Esophagus (tissue), 2 donors: ENCODE data around the gene SLC38A2. TPM values are rescaled to one million over a fixed set of nuclear protein-coding genes. Genes with fewer than 3 reads are reported as not detected.

Experiments used
- H3K27ac ChIP-seq, 2 donors: one replicate each; pipeline ENCODE4 v1.5.1; 2013; ENCODE audit warnings: low read depth in 2 of 2, mild to moderate bottlenecking in 2 of 2, inconsistent platforms in 1 of 2, low read length in 1 of 2, moderate library complexity in 1 of 2
- H3K27me3 ChIP-seq, 2 donors: one replicate each; pipeline ENCODE4 v1.6.1; 2013; ENCODE audit warnings: low read length in 2 of 2, control low read depth in 1 of 2, mild to moderate bottlenecking in 1 of 2; ENCODE audit not compliant: insufficient read depth in 2 of 2, control insufficient read depth in 1 of 2
- H3K36me3 ChIP-seq, 2 donors: one replicate each; pipeline ENCODE4 v1.6.1; 2013; ENCODE audit warnings: low read length in 1 of 2; ENCODE audit not compliant: control insufficient read depth in 2 of 2, insufficient read depth in 2 of 2
- H3K4me1 ChIP-seq, 2 donors: one replicate each; pipeline ENCODE4 v1.6.1; 2013; ENCODE audit warnings: low read length in 1 of 2; ENCODE audit not compliant: control insufficient read depth in 2 of 2, insufficient read depth in 2 of 2
- H3K4me3 ChIP-seq, 2 donors: one replicate each; pipeline ENCODE4 v1.5.1; 2013; ENCODE audit warnings: low read length in 2 of 2, mild to moderate bottlenecking in 2 of 2, low read depth in 1 of 2, moderate library complexity in 1 of 2
- H3K9me3 ChIP-seq, 2 donors: one replicate each; pipeline ENCODE4 v1.6.1; 2013; ENCODE audit warnings: mild to moderate bottlenecking in 2 of 2, low read depth in 1 of 2, low read length in 1 of 2, moderate library complexity in 1 of 2; ENCODE audit not compliant: control insufficient read depth in 2 of 2, insufficient read depth in 1 of 2
- WGBS, 2 donors: extraction: QIAGEN DNeasy Blood & Tissue Kit; methylation state at CpG; one replicate each; pipeline ENCODE4 v1.1.7; 2013; 5-methylcytosine and 5-hydroxymethylcytosine counted together
- polyA plus RNA-seq, 2 donors: library from polyadenylated mRNA; stranded (reverse); fragments of 200-250 nt; gene quantifications; one replicate each; pipeline ENCODE4 v1.2.3, GENCODE V29; 2013
- donor health status: healthy with polysubstance abuse.
- donor health status: Bipolar disorder and iron deficiency.

The SLC38A2 gene
- polyA plus RNA-seq, 2 donors = 80.2 to 82.8 TPM

DNA sequence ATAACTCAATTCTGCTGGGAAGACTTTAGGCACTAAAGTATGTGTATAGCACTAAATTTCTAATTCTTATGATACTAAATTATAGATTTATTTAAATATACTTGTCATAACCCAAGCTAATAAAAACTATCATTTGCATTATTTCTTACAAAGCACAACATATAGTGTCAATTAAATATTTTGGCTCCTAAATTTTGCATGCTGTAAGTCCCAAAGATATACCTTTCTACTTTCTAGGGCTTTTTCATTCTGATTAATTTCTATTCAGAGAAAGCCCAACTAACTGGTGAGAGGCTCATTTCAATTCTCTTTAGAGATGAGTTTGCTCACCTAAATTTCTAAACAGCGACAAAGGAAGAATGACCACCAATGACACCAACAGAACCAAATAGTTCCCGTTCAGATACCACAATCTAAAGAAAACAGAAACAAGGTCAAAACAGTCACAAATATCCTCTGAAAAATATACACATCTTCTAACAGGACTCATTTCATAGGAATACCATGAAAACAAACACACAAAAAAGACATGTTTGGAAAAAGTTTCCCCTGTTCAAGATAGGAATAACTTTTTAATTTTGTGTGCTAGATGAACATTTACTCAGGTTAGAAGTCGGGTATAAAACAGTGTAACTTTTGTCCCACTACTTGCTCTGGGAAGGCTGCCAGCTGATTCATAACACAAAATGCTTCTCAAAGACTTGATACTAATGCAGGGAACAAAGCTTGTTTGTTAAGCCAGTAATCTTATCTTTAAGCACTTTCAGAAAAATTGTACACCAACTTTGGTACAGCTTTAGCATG, 7.6 kb downstream of the SLC38A2 start:
- 29 to 35% methylated on average over 3 of the region's 3 CpGs for WGBS, 2 donors
- no peak overlapping the region for H3K4me3 ChIP-seq
- peaks cover 8% of the 10 kb centered on the region in 2 donors for H3K36me3 ChIP-seq
- peaks cover 0 to 2% of the 10 kb centered on the region in 2 donors for H3K4me1 ChIP-seq
- no peaks in the 10 kb centered on the region for H3K9me3 ChIP-seq
- H3K27ac ChIP-seq = no peak overlapping the region
- H3K27me3 ChIP-seq = no peaks in the 10 kb centered on the region

DNA sequence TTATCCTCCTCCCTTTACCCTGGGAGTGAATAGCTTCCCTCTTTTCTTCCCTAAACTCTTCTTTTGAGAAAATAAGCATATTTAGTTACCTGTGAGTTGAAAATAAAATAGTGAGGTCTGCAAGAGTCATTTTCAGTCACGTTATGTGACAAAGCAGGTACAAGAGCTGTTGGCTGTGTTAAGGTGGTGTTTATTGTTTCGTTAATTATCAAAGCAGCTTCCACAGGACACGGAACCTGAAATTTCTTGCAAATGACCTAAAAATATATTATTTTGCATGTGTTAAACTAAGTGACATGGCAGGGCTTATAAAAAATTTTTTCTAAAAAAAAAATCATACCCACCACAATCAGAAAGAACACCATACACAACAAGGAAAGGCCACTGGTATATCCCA, 8.3 kb downstream of the SLC38A2 start:
- Histone ChIP-seq H3K4me1 (peaks cover 0 to 2% of the 10 kb centered on the region in 2 donors), H3K27me3 (no peaks in the 10 kb centered on the region), H3K36me3 (peaks cover 11 to 12% of the 10 kb centered on the region in 2 donors), H3K4me3 (no peak overlapping the region), H3K27ac (no peak overlapping the region), H3K9me3 (no peaks in the 10 kb centered on the region)
- 64 to 77% methylated on average over 3 of the region's 3 CpGs for WGBS, 2 donors

DNA sequence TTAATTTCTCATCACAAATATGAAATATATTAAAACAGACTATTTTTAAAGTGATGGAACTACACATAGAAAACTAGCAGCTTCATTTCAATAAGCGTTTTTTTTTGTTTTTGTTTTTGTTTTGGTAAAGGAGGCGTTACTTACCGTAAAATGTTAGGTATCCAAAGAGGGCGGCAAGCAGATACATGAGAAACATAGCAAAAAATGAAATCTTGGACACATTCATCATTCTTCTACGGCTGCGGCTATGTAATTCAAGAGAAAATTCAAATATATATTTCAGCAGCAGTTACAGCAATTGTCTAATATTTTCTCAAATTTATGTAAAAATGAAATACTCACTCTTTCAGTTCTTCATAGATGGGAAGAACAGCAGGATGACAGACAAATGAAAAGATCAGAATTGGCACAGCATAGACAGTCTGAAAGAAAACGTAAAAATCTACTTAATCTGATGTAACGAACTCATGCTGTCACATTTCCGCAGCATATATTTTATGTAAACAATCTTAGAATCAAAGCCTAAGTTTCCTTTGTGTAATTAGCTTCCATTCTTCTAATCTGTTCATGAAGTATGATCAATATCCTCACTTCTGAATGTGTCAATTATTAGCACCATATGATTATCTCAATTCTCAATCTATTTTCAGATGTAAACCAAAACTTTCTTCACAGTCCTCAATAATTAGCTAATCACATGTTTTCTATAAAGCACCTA, 8.8 kb downstream of the SLC38A2 start:
- H3K27ac ChIP-seq = no peak overlapping the region
- peaks cover 0 to 2% of the 10 kb centered on the region in 2 donors for H3K4me1 ChIP-seq
- no peaks in the 10 kb centered on the region for H3K9me3 ChIP-seq
- H3K27me3 ChIP-seq = no peaks in the 10 kb centered on the region
- H3K4me3 ChIP-seq = no peak overlapping the region
- H3K36me3 ChIP-seq = peaks cover 11 to 12% of the 10 kb centered on the region in 2 donors
- WGBS, 2 donors = 72 to 76% methylated on average over 9 of the region's 9 CpGs

DNA sequence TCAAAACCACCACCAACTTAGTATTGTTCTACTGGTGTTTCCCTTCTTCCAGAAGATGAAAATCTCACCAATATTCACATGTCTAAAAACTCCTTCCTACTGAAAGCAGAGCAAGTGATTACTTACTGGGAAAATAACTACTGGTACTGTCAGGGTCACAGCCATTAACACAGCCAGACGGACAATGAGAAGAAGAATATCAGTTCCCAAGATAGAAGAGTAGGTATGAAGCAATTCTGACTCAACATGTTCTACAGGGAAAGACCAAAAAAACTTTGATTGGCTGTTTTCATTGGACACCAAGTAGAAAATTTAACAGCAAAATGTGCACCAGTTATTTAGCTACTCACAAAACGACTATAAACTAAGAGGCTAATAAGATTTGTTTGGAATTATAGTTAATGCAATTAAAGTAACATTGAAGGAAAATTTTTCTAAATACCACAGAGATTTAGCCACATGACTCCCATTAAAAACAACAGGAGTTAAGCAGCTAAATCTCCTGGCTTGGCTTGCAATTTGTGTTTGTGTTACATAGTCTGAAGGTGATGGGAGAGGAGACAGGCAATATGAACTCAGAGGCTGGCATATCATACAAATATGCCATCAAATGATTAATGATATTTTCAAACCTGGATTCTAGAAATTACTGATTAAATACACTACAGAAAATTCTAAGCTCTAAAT, 9.5 kb downstream of the SLC38A2 start:
- 31 to 37% methylated on average over 2 of the region's 2 CpGs for WGBS, 2 donors
- Histone ChIP-seq H3K27ac (no peak overlapping the region), H3K9me3 (no peaks in the 10 kb centered on the region)

DNA sequence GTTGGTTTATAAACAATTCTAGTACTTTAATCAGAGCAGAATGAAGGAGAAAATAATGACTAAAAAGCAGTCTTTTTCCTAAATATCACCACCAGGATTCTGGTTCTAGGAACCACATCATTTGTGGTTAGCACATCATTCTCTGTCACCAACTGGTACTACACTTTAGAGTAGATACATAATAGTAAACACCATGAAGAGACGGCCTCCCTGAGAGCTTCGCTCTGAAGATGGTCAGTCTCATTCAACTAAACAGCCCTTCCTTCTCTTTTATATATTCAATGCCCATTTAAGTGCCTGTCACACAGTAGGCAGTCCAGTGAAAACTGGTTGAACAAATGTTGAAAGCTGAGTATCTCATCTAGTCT, 10.9 kb downstream of the SLC38A2 start:
- H3K36me3 ChIP-seq = peaks cover 6 to 11% of the 10 kb centered on the region in 2 donors

More for the DNA sequence above, 9.5 kb downstream of the SLC38A2 start:
- H3K27me3 ChIP-seq = no peaks in the 10 kb centered on the region
- peaks cover 11 to 12% of the 10 kb centered on the region in 2 donors for H3K36me3 ChIP-seq
- peaks cover 0 to 2% of the 10 kb centered on the region in 2 donors for H3K4me1 ChIP-seq
- no peak overlapping the region for H3K4me3 ChIP-seq

DNA sequence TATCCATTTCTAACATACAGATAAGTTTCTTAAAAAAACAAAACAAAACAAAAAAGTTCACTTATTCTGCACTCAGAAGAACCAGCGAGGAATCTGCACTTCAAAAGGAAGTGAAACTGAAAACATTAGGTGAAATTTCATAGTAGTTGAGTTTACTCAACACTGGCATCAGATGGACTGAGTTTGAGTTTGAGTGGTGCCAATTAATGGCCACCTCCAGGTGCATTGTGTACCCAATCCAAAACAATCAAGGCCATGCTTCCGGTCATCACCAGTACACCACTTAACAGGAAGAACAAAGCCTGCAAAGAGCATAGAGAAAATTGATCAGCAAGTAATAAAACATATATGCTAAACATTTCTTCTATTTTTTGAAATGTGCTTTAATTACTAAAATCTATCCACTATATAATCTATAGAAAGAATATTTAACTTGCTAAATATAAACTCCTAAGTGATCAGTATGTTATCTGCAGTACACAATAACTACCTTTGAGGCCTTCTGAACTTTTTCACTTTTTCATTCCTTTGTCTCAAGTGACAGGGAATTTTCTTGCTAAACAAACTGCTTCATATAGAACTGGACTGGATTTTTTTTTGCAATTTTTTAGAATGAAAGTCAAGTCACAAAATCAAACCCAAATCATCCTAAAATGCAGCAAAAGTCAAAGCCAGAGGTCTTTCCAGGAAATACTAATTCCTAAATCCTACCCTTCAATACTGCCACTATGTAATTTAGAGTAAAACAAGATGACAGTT, 11.5 kb downstream of the SLC38A2 start:
- no peaks in the 10 kb centered on the region for H3K27me3 ChIP-seq
- H3K36me3 ChIP-seq = peaks cover 6 to 11% of the 10 kb centered on the region in 2 donors
- H3K27ac ChIP-seq = no peak overlapping the region
- H3K4me3 ChIP-seq = no peak overlapping the region
- WGBS, 2 donors = 78 to 80% methylated on average over 2 of the region's 2 CpGs
- H3K9me3 ChIP-seq = no peaks in the 10 kb centered on the region
- H3K4me1 ChIP-seq = no peaks in the 10 kb centered on the region

More for the DNA sequence above, 10.9 kb downstream of the SLC38A2 start:
- Histone ChIP-seq H3K9me3 (no peaks in the 10 kb centered on the region), H3K4me1 (no peaks in the 10 kb centered on the region), H3K27me3 (no peaks in the 10 kb centered on the region), H3K27ac (no peak overlapping the region), H3K4me3 (no peak overlapping the region)
- 79 to 81% methylated on average over 2 of the region's 2 CpGs for WGBS, 2 donors

DNA sequence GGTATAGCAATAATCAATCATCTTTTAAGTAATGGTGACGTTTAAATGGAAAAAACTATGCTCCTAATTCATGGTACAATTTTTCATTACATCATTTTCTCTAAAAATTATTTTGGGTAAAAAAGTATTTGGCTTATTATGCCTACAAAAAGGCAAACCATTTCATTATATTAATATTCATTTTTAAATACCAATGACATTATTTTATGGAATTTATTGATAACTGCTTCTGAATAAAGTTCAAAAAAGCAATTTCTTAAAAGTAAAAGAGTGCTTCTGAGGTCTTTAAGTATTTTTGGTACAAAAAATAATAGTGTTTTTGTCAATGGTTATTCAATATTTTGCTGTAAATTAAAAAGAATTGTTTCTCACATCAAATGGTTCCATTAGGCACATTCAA, 12.2 kb downstream of the SLC38A2 start:
- no peak overlapping the region for H3K27ac ChIP-seq
- no peaks in the 10 kb centered on the region for H3K4me1 ChIP-seq
- no peaks in the 10 kb centered on the region for H3K9me3 ChIP-seq
- H3K36me3 ChIP-seq = peaks cover 6 to 11% of the 10 kb centered on the region in 2 donors
- 82 to 86% methylated on average over 1 of the region's 1 CpG for WGBS, 2 donors
- no peaks in the 10 kb centered on the region for H3K27me3 ChIP-seq
- no peak overlapping the region for H3K4me3 ChIP-seq

DNA sequence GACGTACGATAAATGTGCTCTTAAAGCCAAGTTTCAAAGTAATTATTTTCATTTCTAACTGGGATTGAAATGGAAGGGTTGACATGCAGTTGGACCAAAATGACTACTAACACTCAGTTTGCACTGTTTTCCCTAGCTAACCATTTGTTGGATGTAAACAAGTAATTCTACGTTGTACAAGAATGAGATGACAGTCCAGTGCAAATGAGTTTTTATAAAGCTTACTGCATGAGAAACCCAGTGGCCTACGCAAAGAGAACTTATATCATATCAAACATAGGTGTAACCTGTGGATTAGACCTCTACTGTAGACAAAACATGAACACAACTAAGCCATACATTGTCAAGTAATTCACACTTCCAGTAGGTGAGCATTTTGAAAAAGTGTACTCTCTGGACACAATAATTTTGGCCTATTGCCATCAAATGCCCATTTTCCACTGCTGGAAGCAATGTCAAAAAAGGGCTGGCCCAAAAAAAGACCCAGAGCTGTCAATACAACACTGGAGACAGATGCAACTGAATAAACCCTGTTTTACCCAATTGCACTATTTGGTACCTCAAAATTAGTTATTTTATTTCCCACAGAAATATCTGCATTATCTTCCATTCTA, 12.8 kb downstream of the SLC38A2 start:
- peaks cover 6 to 11% of the 10 kb centered on the region in 2 donors for H3K36me3 ChIP-seq
- 85 to 87% methylated on average over 4 of the region's 4 CpGs for WGBS, 2 donors
- H3K27me3 ChIP-seq = no peaks in the 10 kb centered on the region
- no peak overlapping the region for H3K4me3 ChIP-seq
- no peaks in the 10 kb centered on the region for H3K4me1 ChIP-seq
- H3K9me3 ChIP-seq = no peaks in the 10 kb centered on the region
- H3K27ac ChIP-seq = no peak overlapping the region
